Lower leg skin (tissue), 4 donors: ENCODE results near the gene DLGAP1. TPM values are rescaled to one million over a fixed set of nuclear protein-coding genes. Genes with fewer than 3 reads are reported as not detected.
"Not testable (repeated sequence)": the region's sequence is repeated elsewhere in the genome, so short reads cannot be mapped to it uniquely, and the experiment has no call there.

ENCODE experiments used
- DNase-seq, 2 donors: peaks; one replicate each; pipeline ENCODE4 v3.0.0-alpha.2; 2019; ENCODE audit warnings: low spot score in 2 of 2
- H3K4me3 ChIP-seq: fragments of 200-600 bp; sonication (generic); 2 replicates; pipeline ENCODE4 v1.5.1; 2017; ENCODE audit warnings: mild to moderate bottlenecking, low read depth; ENCODE audit not compliant: poor library complexity, severe bottlenecking
- CTCF ChIP-seq, 3 donors: fragments of 450-650 bp; IDR thresholded peaks; one replicate each; pipeline ENCODE4 v1.5.1; 2016; ENCODE audit warnings: antibody characterized with exemption in 3 of 3, mild to moderate bottlenecking in 3 of 3, moderate library complexity in 2 of 3
- POLR2A ChIP-seq, 2 donors: fragments of 450-650 bp; IDR thresholded peaks; one replicate each; pipeline ENCODE4 v1.6.1; 2016 to 2017; ENCODE audit warnings: antibody characterized with exemption in 2 of 2, mild to moderate bottlenecking in 1 of 2, moderate library complexity in 1 of 2
- WGBS, 2 donors: methylation state at CpG; one replicate each; pipeline ENCODE4 v1.1.5; 2018; 5-methylcytosine and 5-hydroxymethylcytosine counted together
- intact Hi-C: fragments of 100-400 bp; cut with DNase I; formaldehyde crosslinking; loops from one replicate; pipeline ENCODE4 v1.15.0; 2023; ENCODE audit warnings: low total_unique reads
- total RNA-seq, 4 donors: library from RNA; depleted of rRNA; stranded (reverse); fragments of >200 nt; gene quantifications; one replicate each; pipeline ENCODE4 v1.1.0, GENCODE V29; 2016

The DLGAP1 gene
- total RNA-seq, 4 donors from 2014 or later, result 0.34 to 1.3 (median 0.82) TPM

GRCh38 chr18:3612315-3612714 lies 842.8 kb downstream of the DLGAP1 start:
- 66 to 71% methylated on average over 5 of the region's 5 CpGs for WGBS, 2 donors

GRCh38 chr18:3611313-3612090 lies 843.6 kb downstream of the DLGAP1 start:
- no peak for DNase-seq
- 64 to 75% methylated on average over 15 of the region's 15 CpGs for WGBS, 2 donors
- H3K4me3 ChIP-seq, result no peak overlapping the region
- intact Hi-C loops, result no loop called here
- TF ChIP-seq CTCF (IDR thresholded peaks at IDR 0.05) (no peak), POLR2A (IDR thresholded peaks at IDR 0.05) (no peak)

More at GRCh38 chr18:3612315-3612714, 842.8 kb downstream of the DLGAP1 start:
- intact Hi-C loops, result no loop called here
- no peak overlapping the region for H3K4me3 ChIP-seq
- no peak for DNase-seq
- no peak for TF ChIP-seq CTCF (IDR thresholded peaks at IDR 0.05)

GRCh38 chr18:3610813-3611212 lies 844.3 kb downstream of the DLGAP1 start:
- no peak for DNase-seq
- 70 to 72% methylated on average over 6 of the region's 6 CpGs for WGBS, 2 donors
- no peak overlapping the region for H3K4me3 ChIP-seq
- TF ChIP-seq POLR2A (IDR thresholded peaks at IDR 0.05) (no peak), CTCF (IDR thresholded peaks at IDR 0.05) (no peak)
- intact Hi-C loops, result no loop called here

GRCh38 chr18:3610188-3610708 lies 844.9 kb downstream of the DLGAP1 start:
- no peak for DNase-seq
- 85 to 93% methylated on average over 2 of the region's 2 CpGs for WGBS, 2 donors
- TF ChIP-seq CTCF (IDR thresholded peaks at IDR 0.05), result no peak
- no peak for TF ChIP-seq POLR2A (IDR thresholded peaks at IDR 0.05)
- intact Hi-C loops, result no loop called here
- H3K4me3 ChIP-seq, result no peak overlapping the region

- intact Hi-C loops, result no loop called here
- no peak for DNase-seq
- no peak for TF ChIP-seq CTCF (IDR thresholded peaks at IDR 0.05)
- TF ChIP-seq POLR2A (IDR thresholded peaks at IDR 0.05), result no peak
- 93 to 95% methylated on average over 4 of the region's 4 CpGs for WGBS, 2 donors
- no peak overlapping the region for H3K4me3 ChIP-seq
These were observed 846.6 kb downstream of the DLGAP1 start for GRCh38 chr18:3608488-3608887.

GRCh38 chr18:3608099-3608453 lies 847.0 kb downstream of the DLGAP1 start:
- DNase-seq, intact Hi-C loops, H3K4me3 ChIP-seq: not testable (repeated sequence)
- 82 to 96% methylated on average over 7 to 8 of the region's 8 CpGs for WGBS, 2 donors
